ENCODE results near the gene PIP4K2A.

DNA sequence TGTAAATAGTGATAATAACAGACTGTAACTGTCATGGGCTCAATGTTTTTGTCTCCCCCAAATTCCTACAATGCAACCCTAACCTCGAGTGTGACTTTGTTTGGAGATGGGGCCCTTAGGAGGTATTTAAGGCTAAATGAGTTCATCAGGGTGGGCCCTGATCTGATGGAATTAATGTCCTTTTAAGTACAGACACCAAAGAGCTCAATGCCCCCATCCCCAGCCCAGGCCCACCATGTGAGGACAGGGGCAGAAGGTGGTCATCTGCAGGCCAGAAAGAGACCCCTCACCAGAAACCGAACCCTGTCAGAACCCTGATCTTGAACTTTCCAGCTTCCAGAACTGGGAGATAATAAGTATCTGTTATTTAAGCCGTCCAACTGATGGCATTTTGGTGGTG is 83.2 kb downstream of the PIP4K2A start:
- TF ChIP-seq ZNF274 (IDR thresholded peaks at IDR 0.05; ENCODE audit: low read depth, low read length) (no peak), SUZ12 (IDR thresholded peaks at IDR 0.05; ENCODE audit: extremely low read depth, insufficient read depth, insufficient read length) (no peak)
